Kidney glomerular epithelial cell (primary cell): ENCODE results near the gene PRPF40B.
A peak's percentile ranks its signal among the peaks of the same experiment; 100 is the strongest.

Experiments
- DNase-seq: peaks from one replicate; lab custom pipeline; 2025; lab: John Stamatoyannopoulos, UW

PRPF40B gene

DNA sequence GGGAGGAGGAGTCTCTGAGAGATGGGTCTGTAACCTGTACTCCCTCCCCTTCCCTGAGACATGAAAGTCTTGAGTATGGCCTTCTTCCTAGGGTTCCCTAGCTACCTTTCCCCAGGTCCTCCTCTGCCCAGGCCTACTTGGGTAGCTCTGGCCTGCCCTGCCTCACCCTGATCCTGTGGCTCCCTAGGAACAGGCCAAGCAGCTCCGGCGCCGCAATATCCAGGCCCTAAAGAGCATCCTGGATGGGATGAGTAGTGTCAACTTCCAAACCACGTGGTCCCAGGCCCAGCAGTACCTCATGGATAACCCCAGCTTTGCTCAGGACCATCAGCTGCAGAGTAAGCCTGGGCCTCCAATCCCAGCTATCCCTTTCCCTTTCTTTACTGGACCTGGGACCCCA is 12.3 kb downstream of the PRPF40B start:
- DNase-seq: no peak

DNA sequence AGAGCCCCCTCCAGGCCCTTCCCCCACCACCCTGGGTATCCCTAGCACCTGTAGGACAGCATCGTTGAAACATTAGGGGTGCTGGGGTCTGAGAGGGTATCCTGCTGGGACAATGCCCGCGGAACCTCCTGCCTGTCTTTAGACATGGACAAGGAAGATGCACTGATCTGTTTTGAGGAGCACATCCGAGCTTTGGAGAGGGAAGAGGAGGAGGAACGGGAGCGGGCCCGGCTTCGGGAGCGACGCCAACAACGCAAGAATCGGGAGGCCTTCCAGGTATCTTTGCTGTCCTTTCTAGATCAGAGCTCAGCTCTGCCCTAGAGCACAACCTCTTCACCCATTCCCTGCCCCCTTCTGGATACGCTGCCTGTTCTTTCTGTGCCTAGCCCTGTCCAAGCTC is 13.2 kb downstream of the PRPF40B start:
- DNase-seq: no peak

- peak; percentile 52 for DNase-seq
Observed at GRCh38 chr12:49636979-49637755, 13.8 kb downstream of the PRPF40B start.

DNA sequence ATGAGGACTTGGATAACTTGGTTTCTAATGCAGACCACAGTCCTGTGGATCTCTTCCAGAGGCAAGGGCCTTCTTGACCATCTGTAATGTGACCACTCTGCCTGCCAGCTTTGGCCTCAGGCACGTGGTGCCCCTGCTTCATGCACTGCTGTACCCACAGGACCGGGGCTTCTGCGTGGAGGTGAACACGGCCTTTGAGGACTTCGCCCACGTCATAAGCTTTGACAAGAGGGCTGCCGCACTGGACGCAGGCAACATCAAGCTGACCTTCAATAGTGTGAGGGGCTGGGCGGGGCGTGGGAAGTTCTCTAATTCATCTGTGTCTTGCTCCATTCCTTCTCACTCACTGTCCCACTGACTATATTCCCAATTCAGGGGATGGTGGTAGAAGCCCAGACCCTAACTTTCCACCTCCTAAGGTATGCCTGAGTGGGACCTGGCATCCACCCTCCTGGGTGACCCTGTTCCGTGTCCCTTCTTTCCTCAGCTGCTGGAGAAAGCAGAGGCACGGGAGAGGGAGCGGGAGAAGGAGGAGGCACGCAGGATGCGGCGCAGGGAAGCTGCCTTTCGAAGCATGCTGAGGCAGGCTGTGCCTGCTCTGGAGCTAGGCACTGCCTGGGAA is 18.5 kb downstream of the PRPF40B start:
- DNase-seq: no peak

DNA sequence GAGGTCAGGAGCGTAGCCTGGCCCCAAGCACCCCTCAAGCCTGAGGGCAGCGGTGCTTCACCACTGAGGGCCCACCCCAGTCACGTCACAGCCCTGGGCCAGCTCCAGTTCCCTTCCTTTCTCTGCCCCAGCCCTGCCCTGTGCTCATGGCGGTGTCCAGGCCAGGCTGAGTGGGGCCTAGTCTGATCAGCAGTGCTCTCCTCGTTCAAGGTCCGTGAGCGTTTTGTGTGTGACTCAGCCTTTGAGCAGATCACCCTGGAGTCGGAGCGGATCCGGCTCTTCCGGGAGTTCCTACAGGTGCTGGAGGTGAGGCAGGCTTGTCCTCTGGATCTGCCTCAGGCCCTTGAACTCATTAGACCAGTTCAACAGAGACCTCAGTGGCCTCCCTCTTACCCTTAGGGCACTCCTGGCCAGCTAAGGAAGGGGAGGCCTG is 19.0 kb downstream of the PRPF40B start:
- DNase-seq: no peak

- no peak for DNase-seq
Observed at GRCh38 chr12:49643135-49643534, 19.8 kb downstream of the PRPF40B start.

- no peak for DNase-seq
Observed at GRCh38 chr12:49643961-49644619, 20.7 kb downstream of the PRPF40B start.

DNA sequence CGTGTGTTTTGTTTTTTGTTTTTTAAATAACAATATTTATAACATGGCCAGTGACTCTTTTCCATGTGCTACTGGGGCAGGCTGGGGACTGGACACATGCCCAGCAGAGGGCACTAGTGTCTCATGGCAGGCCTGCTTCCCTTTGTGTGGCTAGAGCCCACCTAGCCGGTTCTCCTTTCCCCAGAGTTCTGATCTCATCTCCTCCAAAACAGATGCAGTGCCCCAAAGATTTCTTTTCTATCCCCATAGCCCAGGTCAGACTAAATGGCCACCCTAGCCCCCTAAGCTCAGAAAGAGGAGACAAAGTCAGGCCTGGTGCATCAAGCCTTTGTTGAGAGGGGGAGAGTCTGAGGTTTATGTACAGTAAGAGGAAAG is 21.2 kb downstream of the PRPF40B start:
- DNase-seq: peak; percentile 40

DNA sequence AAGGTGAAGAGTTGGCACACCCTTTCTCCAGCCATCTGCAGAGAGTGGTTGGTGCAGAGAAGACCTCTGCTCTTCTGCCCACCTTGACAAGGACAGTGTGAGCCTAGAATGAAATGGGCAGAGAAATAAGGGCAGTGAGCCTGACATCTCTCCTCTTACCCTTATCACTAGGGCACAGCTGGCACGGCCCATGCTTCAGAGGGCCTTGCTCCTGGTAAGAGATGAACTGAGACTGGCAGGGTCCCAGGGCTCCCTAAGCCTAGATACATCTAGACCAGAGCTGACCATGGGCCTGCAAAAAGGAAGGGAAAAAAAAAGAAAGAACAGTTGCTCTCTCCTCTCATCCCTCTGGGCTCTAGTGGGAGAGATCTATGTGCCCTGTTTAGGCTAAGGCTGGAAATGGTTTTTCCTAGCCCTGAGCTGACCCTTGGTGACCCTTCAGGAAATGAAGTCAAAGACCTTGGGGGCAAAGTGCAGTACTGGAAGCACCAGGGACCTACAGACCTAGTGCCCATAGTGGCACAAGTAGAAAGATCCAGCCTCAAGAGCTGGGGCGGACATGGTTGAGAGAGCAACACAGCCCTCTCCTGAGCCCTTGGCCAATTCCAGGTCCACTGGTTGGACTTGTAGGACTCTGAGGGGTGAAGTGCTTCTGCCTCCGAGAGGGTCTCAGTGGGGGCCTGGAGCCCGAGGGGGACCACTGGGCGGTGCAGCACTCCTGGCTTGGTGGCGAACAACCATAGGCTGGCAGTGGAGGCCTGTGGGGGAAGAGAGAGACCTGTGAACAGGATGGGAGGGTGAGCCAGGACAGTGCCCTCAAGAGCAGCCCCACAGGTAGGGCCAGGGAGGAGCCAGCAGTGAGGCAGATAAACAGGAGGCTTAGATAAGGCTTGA is 22.0 kb downstream of the PRPF40B start:
- DNase-seq: no peak

- no peak for DNase-seq
Observed at GRCh38 chr12:49646331-49646830, 23.0 kb downstream of the PRPF40B start.

GRCh38 chr12:49646871-49647654 is 23.7 kb downstream of the PRPF40B start:
- no peak for DNase-seq

GRCh38 chr12:49647827-49648711 is 24.7 kb downstream of the PRPF40B start:
- DNase-seq: no peak

- no peak for DNase-seq
Observed at GRCh38 chr12:49648712-49649003, 25.3 kb downstream of the PRPF40B start.

DNA sequence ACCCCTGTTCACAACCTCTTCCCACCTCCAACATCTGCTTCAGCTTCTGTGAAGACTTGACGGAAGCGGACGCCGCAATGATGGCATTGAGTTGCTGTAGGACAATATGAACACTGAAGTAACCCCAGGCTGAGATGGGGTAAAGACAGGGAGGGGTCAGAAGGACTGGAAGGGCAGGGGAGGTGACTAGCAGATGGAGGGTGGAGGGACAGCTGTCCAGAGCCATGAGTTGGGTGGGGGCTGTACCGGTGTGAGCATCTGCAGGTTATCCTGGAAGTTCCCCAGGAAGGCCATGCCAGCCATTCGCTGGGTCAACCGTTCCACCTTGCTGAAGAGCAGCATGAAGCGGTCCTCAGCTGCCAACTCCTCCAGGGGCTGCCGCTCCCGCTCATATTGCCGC is 26.1 kb downstream of the PRPF40B start:
- DNase-seq: no peak

GRCh38 chr12:49649892-49650291 is 26.5 kb downstream of the PRPF40B start:
- DNase-seq: no peak

GRCh38 chr12:49651855-49652254 is 28.5 kb downstream of the PRPF40B start:
- DNase-seq: no peak

- DNase-seq: no peak
Observed at GRCh38 chr12:49652921-49653520, 29.7 kb downstream of the PRPF40B start.

GRCh38 chr12:49654715-49655114 is 31.4 kb downstream of the PRPF40B start:
- no peak for DNase-seq

GRCh38 chr12:49655595-49656236 is 32.4 kb downstream of the PRPF40B start:
- DNase-seq: no peak
